GM12878 (cell line): ENCODE data around the gene TIE1. TPM values are rescaled to one million over a fixed set of nuclear protein-coding genes. Genes with fewer than 3 reads are reported as not detected.

Source experiments
- ATAC-seq: fragments of 200-7000 bp; cut with Tn5 transposase; 3 replicates; pipeline ENCODE4 v1.9.1; 2020; ENCODE audit warnings: mild to moderate bottlenecking, moderate library complexity
- BruUV-seq: library from RNA; stranded (reverse); fragments of 400-500 nt; replicated peaks from 2 replicates; lab custom pipeline; 2021; lab: Mats Ljungman, UMichigan
- CTCF ChIA-PET: fragments of 300-600 bp; sonication (Branson Sonifier 250); formaldehyde crosslinking; extraction: SDS; loops from one replicate; lab custom pipeline; 2021; ENCODE audit warnings: inconsistent platforms; lab: Yijun Ruan, JAX
- POLR2A ChIA-PET: fragments of 350-600 bp; formaldehyde crosslinking; extraction: SDS; loops from one replicate; lab custom pipeline; 2021; ENCODE audit warnings: inconsistent platforms; lab: Charles Lee
- RAD21 ChIA-PET: fragments of 300-600 bp; sonication (Branson Sonifier 250); formaldehyde crosslinking; loops from one replicate; lab custom pipeline; 2023; ENCODE audit warnings: antibody characterized with exemption; ENCODE audit not compliant: unreplicated experiment; lab: Charles Lee
- SMC1A ChIA-PET: fragments of 300-600 bp; sonication (Branson Sonifier 250); formaldehyde crosslinking; loops from one replicate; lab custom pipeline; 2023; ENCODE audit not compliant: unreplicated experiment, uncharacterized antibody; lab: Charles Lee
- DNase-seq: peaks from one replicate; pipeline ENCODE4 v3.0.0-alpha.2; 2011; ENCODE audit warnings: low read depth, low spot score
- FAIRE-seq: peaks from 3 replicates; lab custom pipeline; 2011; peaks lifted over from hg19 to GRCh38; lab: Jason Lieb, UNC
- H2AFZ ChIP-seq: 2 replicates; pipeline ENCODE4 v1.6.0; 2011; ENCODE audit warnings: low read depth, low read length, control low read depth; ENCODE audit not compliant: control insufficient read depth
- H3K27ac ChIP-seq: 2 replicates; pipeline ENCODE4 v1.5.1; 2011; ENCODE audit warnings: control low read depth; ENCODE audit not compliant: control insufficient read depth, insufficient read depth
- H3K27me3 ChIP-seq, 2 experiments: replicated peaks in 1 of 2; 2 replicates each; pipeline versions ENCODE4 v1.6.0 to v1.6.1; 2011; ENCODE audit warnings: low read length in 1 of 2; ENCODE audit not compliant: control insufficient read depth in 2 of 2, insufficient read depth in 2 of 2
- H3K36me3 ChIP-seq, 2 experiments: 2 replicates each; pipeline ENCODE4 v1.5.1; 2011; ENCODE audit warnings: low read length in 1 of 2; ENCODE audit not compliant: control insufficient read depth in 2 of 2, insufficient read depth in 2 of 2
- H3K4me1 ChIP-seq: 2 replicates; pipeline ENCODE4 v1.6.1; 2011; ENCODE audit warnings: mild to moderate bottlenecking, low read length, moderate library complexity, mixed read lengths; ENCODE audit not compliant: control insufficient read depth, insufficient read depth
- H3K4me2 ChIP-seq: 2 replicates; pipeline ENCODE4 v1.6.0; 2011; ENCODE audit warnings: control low read depth; ENCODE audit not compliant: control insufficient read depth, insufficient read depth
- H3K4me3 ChIP-seq: fragments of 200-600 bp; sonication (generic); 2 replicates; pipeline ENCODE4 v1.5.1; 2016
- H3K79me2 ChIP-seq: 2 replicates; pipeline ENCODE4 v1.6.0; 2011; ENCODE audit warnings: low read length; ENCODE audit not compliant: control insufficient read depth, insufficient read depth
- H3K9ac ChIP-seq: 2 replicates; pipeline ENCODE4 v1.8.0; 2011; ENCODE audit warnings: low read length, control low read depth, mixed read lengths; ENCODE audit not compliant: control insufficient read depth, insufficient read depth
- H3K9me3 ChIP-seq: replicated peaks from 3 replicates; pipeline ENCODE4 v1.5.1; 2011; ENCODE audit warnings: mild to moderate bottlenecking, low read length; ENCODE audit not compliant: control insufficient read depth, insufficient read depth
- H4K20me1 ChIP-seq: 2 replicates; pipeline ENCODE4 v1.6.0; 2011; ENCODE audit not compliant: control insufficient read depth, insufficient read depth
- ATF7 ChIP-seq: fragments of 450-650 bp; IDR thresholded peaks from 2 replicates; pipeline ENCODE4 v1.6.1; 2016; ENCODE audit warnings: low read depth, mild to moderate bottlenecking
- CBFB ChIP-seq: IDR thresholded peaks from 2 replicates; pipeline ENCODE4 v1.6.1; 2016; ENCODE audit warnings: antibody characterized with exemption, low read depth
- ETV6 ChIP-seq, 2 experiments: fragments of 450-650 bp in 1 of 2; IDR thresholded peaks in 1 of 2; conservative IDR thresholded peaks in 1 of 2; 2 replicates each; pipeline ENCODE4 v1.6.1; 2014; ENCODE audit warnings: antibody characterized with exemption in 1 of 2, borderline replicate concordance in 1 of 2, low read depth in 1 of 2, mild to moderate bottlenecking in 1 of 2, moderate library complexity in 1 of 2
- JUNB ChIP-seq: IDR thresholded peaks from 2 replicates; pipeline ENCODE4 v1.6.1; 2016; ENCODE audit warnings: antibody characterized with exemption, mild to moderate bottlenecking
- RUNX3 ChIP-seq: IDR thresholded peaks from 2 replicates; pipeline ENCODE4 v1.6.1; 2012; ENCODE audit warnings: low read length, inconsistent platforms
- ZNF274 ChIP-seq: IDR thresholded peaks from one replicate; pipeline ENCODE4 v1.8.0; 2011; ENCODE audit not compliant: insufficient read length, insufficient read depth
- WGBS: methylation state at CpG from one replicate; pipeline ENCODE4 v1.1.6; 2016; ENCODE audit warnings: low lambda C conversion rate; ENCODE audit not compliant: insufficient replicate concordance, insufficient coverage; ENCODE audit errors: missing lambda C conversion rate; 5-methylcytosine and 5-hydroxymethylcytosine counted together
- in situ Hi-C: fragments of 300-500 bp; cut with MboI; formaldehyde crosslinking; loops from 9 replicates; pipeline ENCODE4 v1.14.3; 2018; ENCODE audit warnings: mixed read lengths
- intact Hi-C: fragments of 100-400 bp; cut with micrococcal nuclease; formaldehyde crosslinking; loops from one replicate; pipeline ENCODE4 v1.14.2; 2022; ENCODE audit not compliant: unreplicated experiment
- polyA plus RNA-seq, 11 experiments: library from polyadenylated mRNA; depleted of rRNA in 4 of 11; unstranded in 6 of 11; stranded (reverse) in 5 of 11; fragments of >200 nt; fragmentation: Nextera tagmentation in 4 of 11; fragmentation: Illumina TruSeq in 1 of 11; extraction: Ambion mirVana in 4 of 11; extraction: Trizol in 1 of 11; gene quantifications; 1 replicate in 1 of 11; 2 replicates in 10 of 11; pipeline versions ENCODE4 v1.2.1 to v1.2.3, GENCODE V29; 2011 to 2016; ENCODE audit warnings: inconsistent platforms in 2 of 11, missing spikeins in 2 of 11, low read depth in 1 of 11
- total RNA-seq, 4 experiments: library from RNA; depleted of rRNA in 3 of 4; stranded (reverse); fragments of >200 nt in 3 of 4; fragmentation: Illumina TruSeq in 1 of 4; extraction: Trizol in 1 of 4; gene quantifications; 2 replicates each; pipeline versions ENCODE4 v1.2.1 to v1.2.3, GENCODE V29; 2013 to 2021
- TF ChIP-seq, protein P1 (sequence below): fragments of 450-650 bp; IDR thresholded peaks from 2 replicates; pipeline ENCODE4 v1.6.1; 2017; ENCODE audit warnings: mild to moderate bottlenecking, moderate library complexity

TIE1 gene
- total and polyA plus RNA-seq, 10 of the 15 experiments (the other 5 are each of a cell fraction or from before 2014, with no cell fraction given): 0.26 to 3.9 (median 1.3) TPM

DNA sequence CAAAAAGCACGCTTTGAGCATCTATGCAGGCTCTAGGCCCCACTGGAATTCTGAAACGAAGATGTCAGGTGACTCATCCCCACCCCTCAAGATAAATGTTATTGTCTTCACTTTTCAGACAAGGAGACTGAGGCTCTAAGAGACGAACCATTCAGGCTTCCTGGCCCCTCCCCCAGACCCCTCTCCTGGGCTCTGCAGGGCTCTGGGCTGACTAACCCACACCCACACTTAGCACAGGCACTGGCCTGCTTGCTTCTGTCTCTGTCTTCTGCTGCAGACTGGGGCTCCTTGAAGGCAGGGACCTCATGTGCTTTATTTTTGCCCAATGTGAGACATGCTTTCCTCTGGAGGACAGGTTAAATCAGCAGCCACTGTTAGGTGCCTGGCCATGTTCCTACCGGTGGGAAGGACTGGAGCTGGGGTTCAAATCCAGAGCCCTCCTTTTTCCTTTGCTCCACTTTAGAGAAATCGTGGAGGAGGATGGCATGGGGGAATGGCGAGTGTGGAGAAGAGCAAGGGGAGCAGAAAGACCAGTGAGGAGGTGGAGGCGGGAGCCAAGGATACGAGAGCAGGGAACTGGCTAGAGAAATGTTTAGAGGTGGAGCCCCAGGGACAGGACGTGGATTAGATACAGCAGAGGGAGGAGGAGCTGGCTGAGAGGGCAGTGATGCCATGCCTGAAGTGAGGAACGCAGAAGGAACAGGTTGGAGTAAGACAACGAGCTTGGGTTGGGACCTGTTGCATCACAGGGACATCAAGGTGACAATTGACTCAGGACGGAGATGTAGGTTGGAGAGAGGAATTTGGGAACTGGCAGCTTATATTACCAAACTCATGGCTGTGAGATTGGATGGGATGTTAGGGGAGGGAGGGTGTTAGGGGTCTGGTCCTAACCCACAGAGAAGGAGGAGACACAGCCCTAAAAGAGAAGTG is 29.3 kb upstream of the TIE1 start:
- ATAC-seq: no peak
- no peak for FAIRE-seq
- no peaks in the 10 kb centered on the region for H4K20me1 ChIP-seq
- no peak for TF ChIP-seq JUNB
- TF ChIP-seq, protein P1, sequence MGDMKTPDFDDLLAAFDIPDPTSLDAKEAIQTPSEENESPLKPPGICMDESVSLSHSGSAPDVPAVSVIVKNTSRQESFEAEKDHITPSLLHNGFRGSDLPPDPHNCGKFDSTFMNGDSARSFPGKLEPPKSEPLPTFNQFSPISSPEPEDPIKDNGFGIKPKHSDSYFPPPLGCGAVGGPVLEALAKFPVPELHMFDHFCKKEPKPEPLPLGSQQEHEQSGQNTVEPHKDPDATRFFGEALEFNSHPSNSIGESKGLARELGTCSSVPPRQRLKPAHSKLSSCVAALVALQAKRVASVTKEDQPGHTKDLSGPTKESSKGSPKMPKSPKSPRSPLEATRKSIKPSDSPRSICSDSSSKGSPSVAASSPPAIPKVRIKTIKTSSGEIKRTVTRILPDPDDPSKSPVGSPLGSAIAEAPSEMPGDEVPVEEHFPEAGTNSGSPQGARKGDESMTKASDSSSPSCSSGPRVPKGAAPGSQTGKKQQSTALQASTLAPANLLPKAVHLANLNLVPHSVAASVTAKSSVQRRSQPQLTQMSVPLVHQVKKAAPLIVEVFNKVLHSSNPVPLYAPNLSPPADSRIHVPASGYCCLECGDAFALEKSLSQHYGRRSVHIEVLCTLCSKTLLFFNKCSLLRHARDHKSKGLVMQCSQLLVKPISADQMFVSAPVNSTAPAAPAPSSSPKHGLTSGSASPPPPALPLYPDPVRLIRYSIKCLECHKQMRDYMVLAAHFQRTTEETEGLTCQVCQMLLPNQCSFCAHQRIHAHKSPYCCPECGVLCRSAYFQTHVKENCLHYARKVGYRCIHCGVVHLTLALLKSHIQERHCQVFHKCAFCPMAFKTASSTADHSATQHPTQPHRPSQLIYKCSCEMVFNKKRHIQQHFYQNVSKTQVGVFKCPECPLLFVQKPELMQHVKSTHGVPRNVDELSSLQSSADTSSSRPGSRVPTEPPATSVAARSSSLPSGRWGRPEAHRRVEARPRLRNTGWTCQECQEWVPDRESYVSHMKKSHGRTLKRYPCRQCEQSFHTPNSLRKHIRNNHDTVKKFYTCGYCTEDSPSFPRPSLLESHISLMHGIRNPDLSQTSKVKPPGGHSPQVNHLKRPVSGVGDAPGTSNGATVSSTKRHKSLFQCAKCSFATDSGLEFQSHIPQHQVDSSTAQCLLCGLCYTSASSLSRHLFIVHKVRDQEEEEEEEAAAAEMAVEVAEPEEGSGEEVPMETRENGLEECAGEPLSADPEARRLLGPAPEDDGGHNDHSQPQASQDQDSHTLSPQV: no peak
- no peak for TF ChIP-seq ATF7
- TF ChIP-seq ZNF274: no peak
- TF ChIP-seq ETV6 (conservative IDR thresholded peaks at IDR 0.05 in 1 of 2, IDR thresholded peaks at IDR 0.05 in 1 of 2; ENCODE audit: borderline replicate concordance in 1 of 2, low read depth in 1 of 2): no peak
- no peak for TF ChIP-seq CBFB
- TF ChIP-seq RUNX3: no peak
- RAD21 ChIA-PET: no interaction called here
- BruUV-seq: no TSS peak
- SMC1A ChIA-PET: interaction anchor here (1.4 kb wide), 1 partner anchor 22 kb away, joined by 3 read pairs; no protein-coding TSS in a partner anchor
- H3K4me3 ChIP-seq: no peak overlapping the region
- H3K9me3 ChIP-seq: no peaks in the 10 kb centered on the region
- no peaks in the 10 kb centered on the region for H3K36me3 ChIP-seq
- CTCF ChIA-PET: interaction anchor here (0.7 kb wide), 1 partner anchor 265 kb away, joined by 3 read pairs; no protein-coding TSS in a partner anchor
- no peak for DNase-seq
- H3K79me2 ChIP-seq: no peaks in the 10 kb centered on the region
- WGBS: 38% methylated on average over 12 of the region's 12 CpGs
- H3K27ac ChIP-seq: no peak overlapping the region
- in situ Hi-C loops: no loop called here
- POLR2A ChIA-PET: no interaction called here
- H3K27me3 ChIP-seq: no peaks in the 10 kb centered on the region
- peaks cover 4% of the 10 kb centered on the region; the same call in 1 of the 2 replicates for H3K4me1 ChIP-seq
- H2AFZ ChIP-seq: no peak overlapping the region
- intact Hi-C loops: no loop called here
- no peak overlapping the region for H3K9ac ChIP-seq
- H3K4me2 ChIP-seq: no peak overlapping the region
